HG03558 (cell line): ENCODE measurements around the gene SLC25A21.
"Not testable (repeated sequence)": the region's sequence is repeated elsewhere in the genome, so short reads cannot be mapped to it uniquely, and the experiment has no call there.

ENCODE experiments used
- ATAC-seq: cut with Tn5 transposase; IDR thresholded peaks from one replicate; pipeline ENCODE4 v1.9.1; 2021; ENCODE audit warnings: moderate number of reproducible peaks; ENCODE audit not compliant: unreplicated experiment; ENCODE audit errors: extremely low read depth

SLC25A21 gene

DNA sequence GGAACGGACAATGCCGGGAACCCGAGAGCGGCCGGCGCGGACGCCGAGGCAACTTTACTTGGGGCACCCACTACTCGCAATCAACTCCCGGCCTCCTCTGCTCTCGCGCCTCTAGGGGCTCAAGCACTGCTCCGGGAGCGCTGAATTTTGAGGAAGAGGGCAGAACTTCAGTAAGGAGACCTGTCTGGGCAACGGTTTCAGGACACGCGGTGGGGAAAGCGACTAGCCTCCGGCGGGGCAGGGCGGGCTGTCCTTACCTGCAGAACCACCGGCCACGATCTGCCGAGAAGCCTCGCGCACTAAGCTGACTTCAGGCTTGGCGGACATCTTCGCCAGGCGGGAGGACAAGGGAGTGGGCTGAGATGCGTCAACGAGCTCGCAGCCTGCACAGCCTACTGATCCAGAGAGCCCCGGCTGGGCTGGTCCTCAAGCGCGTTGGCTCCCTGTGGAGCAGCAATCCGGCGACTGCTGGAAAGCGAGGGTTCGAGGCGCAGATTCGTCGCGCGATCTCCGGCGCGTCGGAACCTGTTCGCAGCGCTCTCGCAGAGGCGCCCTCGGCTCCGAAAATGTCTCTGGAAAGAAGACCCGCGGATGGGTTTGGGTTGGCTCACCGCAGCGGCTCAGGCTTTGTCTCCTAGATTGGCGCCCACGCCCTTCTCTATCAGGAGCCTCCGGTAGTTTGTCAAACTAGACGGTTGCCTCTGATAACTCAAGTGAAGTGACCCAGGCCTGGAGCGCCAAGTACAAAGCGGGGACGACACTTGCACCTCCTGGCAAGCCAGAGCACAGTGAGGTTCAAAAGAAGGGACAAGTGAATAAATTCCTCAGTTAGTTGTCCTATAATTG, at the start of gene SLC25A21:
TSS of gene SLC25A21 (minus strand) at position 583 of the 846 bp plus-strand sequence.
- no peak for ATAC-seq

- ATAC-seq, result no peak
Measured at GRCh38 chr14:37221073-37221472, 48.7 kb upstream of the SLC25A21 start.

DNA sequence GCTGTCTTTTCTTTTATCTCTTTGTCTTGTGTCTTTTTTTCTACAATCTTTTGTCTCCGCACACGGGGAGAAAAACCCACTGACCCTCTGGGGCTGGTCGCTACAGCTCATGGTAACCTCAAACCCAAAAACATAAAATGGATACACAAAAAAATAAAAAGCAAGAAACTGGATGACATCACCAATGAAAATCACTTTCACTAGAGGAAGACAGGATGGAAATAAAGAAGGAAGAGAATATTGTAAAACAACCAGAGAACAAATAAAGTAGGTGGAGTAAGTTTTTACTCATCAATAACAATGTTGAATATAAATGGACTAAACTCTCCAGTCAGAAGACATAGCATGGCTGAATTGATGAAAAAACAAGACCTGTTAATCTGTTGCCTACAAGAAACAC, 42.9 kb upstream of the SLC25A21 start:
- ATAC-seq, result no peak

DNA sequence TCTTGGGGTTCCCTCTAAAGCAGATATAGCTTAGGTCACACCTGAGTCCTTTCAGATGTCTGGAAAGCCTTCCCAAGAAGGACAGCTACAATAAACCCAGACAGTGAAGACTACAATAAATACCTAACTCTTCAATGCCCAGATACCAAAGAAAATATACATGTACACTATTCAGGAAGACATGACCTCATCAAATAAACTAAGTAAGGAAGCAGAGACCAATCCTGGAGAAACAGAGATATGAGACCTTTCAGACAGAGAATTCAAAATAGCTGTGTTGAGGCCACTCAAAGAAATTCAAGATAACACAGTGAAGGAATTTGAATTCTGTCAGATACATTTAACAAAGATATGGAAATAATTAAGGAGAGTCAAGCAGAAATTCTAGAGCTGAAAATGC, 40.6 kb upstream of the SLC25A21 start:
- ATAC-seq, result no peak

- no peak for ATAC-seq
Measured at GRCh38 chr14:37210448-37210847, 38.0 kb upstream of the SLC25A21 start.

GRCh38 chr14:37209617-37210016, 37.2 kb upstream of the SLC25A21 start:
- not testable (repeated sequence) for ATAC-seq

DNA sequence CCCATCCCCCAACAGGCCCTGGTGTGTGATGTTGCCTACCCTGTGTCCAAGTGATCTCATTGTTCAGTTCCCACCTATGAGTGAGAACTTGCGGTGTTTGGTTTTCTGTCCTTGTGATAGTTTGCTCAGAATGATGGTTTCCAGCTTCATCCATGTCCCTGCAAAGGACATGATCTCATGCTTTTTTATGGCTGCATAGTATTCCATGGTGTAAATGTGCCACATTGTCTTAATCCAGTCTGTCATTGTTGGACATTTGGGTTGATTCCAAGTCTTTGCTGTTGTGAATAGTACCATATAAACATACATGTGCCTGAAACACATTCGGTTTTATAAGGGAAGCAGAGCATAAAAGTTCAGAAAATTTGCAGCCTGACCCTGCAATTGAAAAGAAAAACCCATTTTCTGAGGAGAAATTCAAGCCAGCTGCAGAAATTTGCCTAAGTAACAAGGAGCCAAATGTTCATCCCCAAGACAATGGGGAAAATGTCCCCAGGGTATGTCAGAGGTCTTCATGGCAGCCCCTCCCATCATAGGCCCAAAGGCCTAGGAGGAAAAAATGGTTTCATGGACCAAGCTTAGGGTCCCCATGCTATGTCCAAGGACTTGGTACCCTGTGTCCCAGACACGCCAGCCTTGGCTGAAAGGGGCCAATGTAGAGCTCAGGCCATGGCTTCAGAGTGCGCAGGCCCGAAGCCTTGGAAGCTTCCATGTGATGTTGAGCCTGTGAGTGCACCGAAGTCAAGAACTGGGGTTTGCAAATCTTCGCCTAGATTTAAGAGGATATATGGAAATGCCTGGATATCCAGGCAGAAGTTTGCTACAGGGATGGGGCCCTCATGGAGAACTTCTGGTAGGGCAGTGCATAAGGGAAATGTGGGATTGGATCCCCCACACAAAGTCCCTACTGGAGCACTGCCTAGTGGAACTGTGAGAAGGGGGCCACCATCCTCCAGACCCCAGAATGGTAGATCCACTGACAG, 33.5 kb upstream of the SLC25A21 start:
- not testable (repeated sequence) for ATAC-seq

- ATAC-seq, result no peak
Measured at GRCh38 chr14:37203423-37203822, 31.0 kb upstream of the SLC25A21 start.

GRCh38 chr14:37202812-37203211, 30.4 kb upstream of the SLC25A21 start:
- no peak for ATAC-seq

DNA sequence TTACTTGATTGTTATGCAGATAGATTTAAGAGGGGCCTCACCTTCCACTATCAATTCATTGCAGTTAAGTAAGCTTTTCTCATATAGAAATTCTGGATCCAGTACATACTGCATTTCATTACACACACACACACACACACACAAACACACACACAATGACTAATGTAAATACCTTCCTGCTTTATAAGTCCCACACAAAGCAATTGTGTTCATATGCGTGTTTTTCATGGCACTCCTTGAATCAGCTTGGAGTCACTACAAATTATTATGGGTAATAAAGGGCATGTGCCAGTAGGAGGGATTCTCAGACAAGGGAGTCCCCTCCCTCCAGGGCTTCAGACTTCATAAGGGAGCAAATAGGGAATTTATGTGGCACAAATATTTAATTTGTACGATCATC, 29.9 kb upstream of the SLC25A21 start:
- ATAC-seq, result no peak

DNA sequence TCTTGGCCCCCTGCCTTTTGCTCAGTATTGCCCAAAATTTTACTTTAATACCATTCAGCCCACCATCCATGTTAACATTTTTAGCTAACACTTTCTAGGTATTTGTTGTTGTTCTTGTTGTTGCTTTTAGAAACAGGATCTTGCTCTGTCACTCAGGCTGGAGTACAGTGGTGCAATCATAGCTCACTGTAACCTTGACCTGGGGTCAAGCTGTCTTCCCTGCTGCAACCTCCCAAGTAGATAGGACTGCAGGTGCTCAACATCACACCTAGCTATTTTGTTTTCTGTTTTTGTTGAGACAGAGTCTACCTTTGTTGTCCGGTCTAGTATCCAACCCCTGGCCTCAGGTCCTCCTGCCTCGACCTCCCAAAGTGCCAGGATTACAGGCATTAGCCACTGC, 29.3 kb upstream of the SLC25A21 start:
- no peak for ATAC-seq

GRCh38 chr14:37198907-37199306, 26.5 kb upstream of the SLC25A21 start:
- no peak for ATAC-seq

DNA sequence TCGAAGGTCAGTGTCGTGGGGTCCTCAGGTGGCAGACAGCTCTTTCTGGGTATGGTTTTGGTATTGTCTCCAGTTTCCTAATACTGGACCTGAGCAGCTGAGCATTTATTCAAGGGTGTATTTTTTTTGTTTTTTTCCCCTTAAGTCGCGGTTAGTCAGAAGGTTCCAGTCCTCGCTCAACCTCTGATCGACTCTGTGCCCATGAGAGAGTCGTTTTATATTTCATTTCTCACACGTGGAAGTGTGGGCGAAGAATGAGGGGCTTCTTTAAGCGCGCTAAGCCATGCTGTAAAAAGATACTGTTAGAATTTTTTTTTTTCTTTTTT, 25.8 kb upstream of the SLC25A21 start:
- no peak for ATAC-seq

- ATAC-seq, result no peak
Measured at GRCh38 chr14:37197421-37198272, 25.2 kb upstream of the SLC25A21 start, which contains the start of gene MIPOL1. Gene MIPOL1, plus strand, starts transcription at chr14:37197937. Its CDS starts 49,952 bp downstream, at chr14:37247889.

DNA sequence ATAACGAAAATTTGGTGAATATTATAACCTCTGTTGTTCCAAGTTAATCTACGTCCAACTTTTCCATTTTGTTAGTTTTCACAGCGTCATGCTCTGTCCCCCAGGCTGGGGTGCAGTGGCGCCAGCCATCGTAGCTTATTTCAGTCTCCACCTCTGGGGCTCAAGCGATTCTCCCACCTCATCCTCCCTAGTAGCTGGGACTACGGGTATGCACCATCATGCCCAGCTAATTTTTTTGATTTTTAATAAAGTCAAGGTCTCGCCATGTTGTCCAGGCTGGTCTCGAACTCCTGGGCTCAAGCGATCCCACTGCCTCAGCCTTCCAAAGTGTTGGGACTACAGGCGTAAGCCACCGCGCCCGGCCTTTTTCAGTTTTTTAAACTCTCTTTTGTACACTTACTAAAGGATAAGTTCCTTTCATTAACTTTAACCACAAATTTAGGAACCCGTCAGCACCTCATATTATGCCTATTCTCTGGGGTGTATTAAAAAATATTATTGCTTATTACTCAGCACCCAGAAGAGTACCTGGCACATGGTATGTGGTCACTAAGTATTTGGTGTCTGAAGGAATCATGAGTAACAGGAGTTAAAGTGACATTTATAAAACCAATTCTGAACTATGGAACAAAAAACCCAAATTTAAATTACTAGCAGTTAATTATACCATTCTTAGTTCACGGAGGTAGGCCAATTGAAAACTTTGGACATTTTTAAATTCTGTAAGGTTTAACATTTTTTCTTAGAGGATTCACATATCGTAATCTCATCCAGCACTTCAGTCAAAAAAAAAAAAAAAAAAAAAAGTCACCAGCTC, 24.4 kb upstream of the SLC25A21 start:
- no peak for ATAC-seq

DNA sequence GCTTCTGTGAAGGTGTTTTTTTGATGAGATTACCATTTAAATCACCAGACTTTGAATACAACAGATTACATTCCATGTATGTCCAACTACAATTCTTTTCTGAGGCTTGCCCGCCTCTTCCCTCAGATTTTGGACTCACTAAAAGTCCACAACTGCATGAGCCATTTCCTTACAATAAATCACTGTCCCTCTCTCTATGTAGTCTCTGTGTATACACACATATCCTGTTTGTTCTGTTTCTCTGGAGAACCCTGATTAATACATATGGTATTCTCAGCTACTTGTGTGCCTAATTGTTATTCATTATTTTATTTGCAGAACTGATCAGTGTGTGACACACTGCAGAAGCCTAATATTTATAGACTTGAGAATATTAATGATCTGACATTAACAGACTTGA, 22.9 kb upstream of the SLC25A21 start:
- ATAC-seq, result no peak

GRCh38 chr14:37194698-37195097, 22.3 kb upstream of the SLC25A21 start:
- no peak for ATAC-seq

DNA sequence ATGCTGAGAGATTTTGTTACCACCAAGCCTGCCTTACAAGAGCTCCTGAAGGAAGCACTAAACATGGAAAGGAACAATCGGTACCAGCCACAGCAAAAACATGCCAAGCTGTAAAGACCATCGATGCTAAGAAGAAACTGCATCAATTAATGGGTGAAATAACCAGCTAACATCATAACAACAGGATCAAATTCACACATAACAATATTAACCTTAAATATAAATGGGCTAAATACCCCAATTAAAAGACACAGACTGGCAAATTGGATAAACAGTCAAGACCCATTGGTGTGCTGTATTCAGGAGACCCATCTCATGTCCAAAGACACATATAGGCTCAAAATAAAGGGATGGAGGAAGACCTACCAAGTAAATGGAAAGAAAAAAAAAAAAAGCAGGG, 17.3 kb upstream of the SLC25A21 start:
- not testable (repeated sequence) for ATAC-seq

DNA sequence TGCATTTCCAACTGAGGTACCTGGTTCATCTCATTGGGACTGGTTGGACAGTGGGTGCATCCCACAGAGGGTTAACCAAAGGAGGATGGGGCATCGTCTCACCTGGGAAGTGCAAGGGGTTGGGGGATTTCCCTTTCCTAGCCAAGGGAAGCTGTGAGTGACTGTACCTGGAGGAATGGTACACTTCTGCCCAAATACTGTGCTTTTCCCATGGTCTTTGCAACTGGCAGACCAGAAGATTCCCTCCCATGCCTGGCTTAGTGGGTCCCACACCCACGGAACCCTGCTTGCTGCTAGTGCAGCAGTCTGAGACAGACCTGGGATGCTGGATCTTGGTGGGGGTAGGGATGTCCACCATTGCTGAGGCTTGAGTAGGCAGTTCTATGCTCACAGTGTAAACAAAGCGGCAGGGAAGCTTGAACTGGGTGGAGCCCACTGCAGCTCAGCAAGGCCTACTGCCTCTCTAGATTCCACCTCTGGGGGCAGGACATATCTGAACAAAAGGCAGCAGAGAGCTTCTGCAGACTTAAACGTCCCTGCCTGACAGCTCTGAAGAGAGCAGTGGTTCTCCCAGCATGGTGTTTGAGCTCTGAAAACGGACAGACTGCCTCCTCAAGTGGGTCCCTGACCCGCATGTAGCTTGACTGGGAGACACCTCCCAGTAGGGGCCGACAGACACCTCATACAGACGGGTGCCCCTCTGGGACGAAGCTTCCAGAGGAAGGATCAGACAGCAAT, 15.6 kb upstream of the SLC25A21 start:
- ATAC-seq, result not testable (repeated sequence)
